Effector CD8-positive, alpha-beta T cell (primary cell): ENCODE measurements around the gene PHF13.
"Not testable (repeated sequence)": the region's sequence is repeated elsewhere in the genome, so short reads cannot be mapped to it uniquely, and the experiment has no call there.

ENCODE experiments used
- DNase-seq: peaks from one replicate; lab custom pipeline; 2025; lab: John Stamatoyannopoulos, UW

Gene PHF13

GRCh38 chr1:6631058-6631457 is 17.5 kb downstream of the PHF13 start:
- DNase-seq = no peak

- no peak for DNase-seq
Observed at GRCh38 chr1:6632588-6633514, 19.3 kb downstream of the PHF13 start.

GRCh38 chr1:6634371-6635052 is 21.0 kb downstream of the PHF13 start:
- DNase-seq = no peak

- DNase-seq = no peak
Observed at GRCh38 chr1:6635161-6635909, 21.8 kb downstream of the PHF13 start.

- DNase-seq = no peak
Observed at GRCh38 chr1:6635910-6636760, 22.6 kb downstream of the PHF13 start.

- not testable (repeated sequence) for DNase-seq
Observed at GRCh38 chr1:6636778-6637177, 23.2 kb downstream of the PHF13 start.

- DNase-seq = no peak
Observed at GRCh38 chr1:6637770-6638169, 24.2 kb downstream of the PHF13 start.

- DNase-seq = no peak
Observed at GRCh38 chr1:6638226-6638625, 24.7 kb downstream of the PHF13 start.

- DNase-seq = not testable (repeated sequence)
Observed at GRCh38 chr1:6640867-6641266, 27.3 kb downstream of the PHF13 start.

- DNase-seq = no peak
Observed at GRCh38 chr1:6645018-6645417, 31.5 kb downstream of the PHF13 start.

- no peak for DNase-seq
Observed at GRCh38 chr1:6646499-6647148, 33.1 kb downstream of the PHF13 start.

- no peak for DNase-seq
Observed at GRCh38 chr1:6648556-6648955, 35.0 kb downstream of the PHF13 start.

GRCh38 chr1:6651909-6652308 is 38.4 kb downstream of the PHF13 start:
- no peak for DNase-seq

GRCh38 chr1:6652986-6653385 is 39.5 kb downstream of the PHF13 start:
- no peak for DNase-seq

- DNase-seq = no peak
Observed at GRCh38 chr1:6653436-6654290, 40.1 kb downstream of the PHF13 start.

- no peak for DNase-seq
Observed at GRCh38 chr1:6657138-6657537, 43.6 kb downstream of the PHF13 start.

GRCh38 chr1:6658359-6659060 is 45.0 kb downstream of the PHF13 start:
- DNase-seq = no peak

GRCh38 chr1:6660415-6661049 is 47.0 kb downstream of the PHF13 start:
- no peak for DNase-seq

GRCh38 chr1:6662468-6662867 is 48.9 kb downstream of the PHF13 start:
- not testable (repeated sequence) for DNase-seq
